Effector memory CD8-positive, alpha-beta T cell (primary cell): ENCODE data around the gene USP24.

ENCODE experiments used
- ATAC-seq: fragments of 150-1000 bp; cut with Tn5 transposase; replicated peaks from 2 replicates; pipeline ENCODE4 v1.10.0; 2021; ENCODE audit warnings: mild to moderate bottlenecking, moderate library complexity
- DNase-seq, 3 experiments: peaks; one replicate each; pipeline ENCODE4 v3.0.0; 2021
- H3K27ac Mint-ChIP-seq, 2 donors: one replicate each; pipeline ENCODE4 v1.8.0; 2022; ENCODE audit warnings: mild to moderate bottlenecking in 2 of 2, mixed read lengths in 2 of 2, moderate library complexity in 2 of 2
- H3K27me3 Mint-ChIP-seq, 2 donors: one replicate each; pipeline ENCODE4 v1.8.0; 2022; ENCODE audit warnings: mixed read lengths in 2 of 2
- H3K36me3 Mint-ChIP-seq: one replicate; pipeline ENCODE4 v1.8.0; 2022; ENCODE audit warnings: mild to moderate bottlenecking, moderate library complexity, mixed read lengths; ENCODE audit not compliant: insufficient read depth
- H3K4me1 Mint-ChIP-seq, 2 donors: one replicate each; pipeline ENCODE4 v1.8.0; 2022; ENCODE audit warnings: low read depth in 2 of 2, mixed read lengths in 2 of 2
- H3K4me3 Mint-ChIP-seq, 2 donors: one replicate each; pipeline ENCODE4 v1.8.0; 2022; ENCODE audit warnings: mild to moderate bottlenecking in 2 of 2, mixed read lengths in 2 of 2, moderate library complexity in 2 of 2
- H3K9me3 Mint-ChIP-seq, 2 donors: one replicate each; pipeline ENCODE4 v1.8.0; 2022; ENCODE audit warnings: mixed read lengths in 2 of 2

The USP24 gene

GRCh38 chr1:55184859-55185258 is 30.3 kb downstream of the USP24 start:
- Mint-ChIP-seq H3K36me3 (peaks cover 4% of the 10 kb centered on the region), H3K4me3 (no peak overlapping the region), H3K27ac (peak overlapping the region in 1 of 2 donors; percentile 13), H3K4me1 (peaks cover 50 to 63% of the 10 kb centered on the region in 2 donors), H3K27me3 (no peaks in the 10 kb centered on the region), H3K9me3 (peaks cover 0 to 4% of the 10 kb centered on the region in 2 donors)
- ATAC-seq (no peak), DNase-seq (no peak)

- no peak for ATAC-seq
- Mint-ChIP-seq H3K4me1 (peaks cover 50 to 59% of the 10 kb centered on the region in 2 donors), H3K36me3 (peaks cover 13% of the 10 kb centered on the region), H3K4me3 (no peak overlapping the region), H3K27me3 (no peaks in the 10 kb centered on the region), H3K9me3 (peaks cover 0 to 4% of the 10 kb centered on the region in 2 donors), H3K27ac (peak overlapping the region in 1 of 2 donors; percentile 75)
- no peak for DNase-seq
Measured at GRCh38 chr1:55181666-55182065, 33.5 kb downstream of the USP24 start.

- Mint-ChIP-seq H3K9me3 (peaks cover 0 to 4% of the 10 kb centered on the region in 2 donors), H3K36me3 (peaks cover 22% of the 10 kb centered on the region), H3K4me3 (no peak overlapping the region), H3K4me1 (peaks cover 41 to 50% of the 10 kb centered on the region in 2 donors), H3K27me3 (no peaks in the 10 kb centered on the region), H3K27ac (peak overlapping the region; percentile 15 to 75)
- DNase-seq = no peak
- ATAC-seq = no peak
Measured at GRCh38 chr1:55180075-55180670, 35.0 kb downstream of the USP24 start.

GRCh38 chr1:55179177-55179835 is 35.9 kb downstream of the USP24 start:
- peaks cover 23% of the 10 kb centered on the region for H3K36me3 Mint-ChIP-seq
- ATAC-seq (no peak), DNase-seq (no peak)
- peak overlapping the region; percentile 15 to 75 for H3K27ac Mint-ChIP-seq
- H3K27me3 Mint-ChIP-seq = no peaks in the 10 kb centered on the region
- peaks cover 0 to 2% of the 10 kb centered on the region in 2 donors for H3K9me3 Mint-ChIP-seq
- no peak overlapping the region for H3K4me3 Mint-ChIP-seq
- H3K4me1 Mint-ChIP-seq = peaks cover 36 to 44% of the 10 kb centered on the region in 2 donors

- no peak for ATAC-seq
- H3K4me3 Mint-ChIP-seq = no peak overlapping the region
Measured at GRCh38 chr1:55172687-55173086, 42.5 kb downstream of the USP24 start.

GRCh38 chr1:55172272-55172671 is 42.9 kb downstream of the USP24 start:
- Mint-ChIP-seq H3K9me3 (no peaks in the 10 kb centered on the region), H3K36me3 (peaks cover 50% of the 10 kb centered on the region), H3K27ac (peak overlapping the region in 1 of 2 donors; percentile 32), H3K4me1 (peaks cover 3 to 31% of the 10 kb centered on the region in 2 donors), H3K27me3 (no peaks in the 10 kb centered on the region), H3K4me3 (no peak overlapping the region)
- ATAC-seq = no peak
- DNase-seq = no peak

More at GRCh38 chr1:55172687-55173086, 42.5 kb downstream of the USP24 start:
- H3K27ac Mint-ChIP-seq = peak overlapping the region in 1 of 2 donors; percentile 32
- DNase-seq = no peak
- H3K36me3 Mint-ChIP-seq = peaks cover 48% of the 10 kb centered on the region
- no peaks in the 10 kb centered on the region for H3K9me3 Mint-ChIP-seq
- no peaks in the 10 kb centered on the region for H3K27me3 Mint-ChIP-seq
- peaks cover 3 to 27% of the 10 kb centered on the region in 2 donors for H3K4me1 Mint-ChIP-seq

- peaks cover 50% of the 10 kb centered on the region for H3K36me3 Mint-ChIP-seq
- no peaks in the 10 kb centered on the region for H3K27me3 Mint-ChIP-seq
- H3K4me3 Mint-ChIP-seq = no peak overlapping the region
Measured at GRCh38 chr1:55171694-55172093, 43.5 kb downstream of the USP24 start.

GRCh38 chr1:55170426-55170825 is 44.7 kb downstream of the USP24 start:
- ATAC-seq (no peak), DNase-seq (no peak)
- no peak overlapping the region for H3K4me3 Mint-ChIP-seq
- no peaks in the 10 kb centered on the region for H3K27me3 Mint-ChIP-seq
- H3K36me3 Mint-ChIP-seq = peaks cover 53% of the 10 kb centered on the region
- peak overlapping the region; percentile 3 to 49 for H3K27ac Mint-ChIP-seq
- peaks cover 3 to 31% of the 10 kb centered on the region in 2 donors for H3K4me1 Mint-ChIP-seq
- H3K9me3 Mint-ChIP-seq = no peaks in the 10 kb centered on the region

More at GRCh38 chr1:55171694-55172093, 43.5 kb downstream of the USP24 start:
- ATAC-seq (no peak), DNase-seq (no peak)
- peak overlapping the region in 1 of 2 donors; percentile 57 for H3K27ac Mint-ChIP-seq
- H3K9me3 Mint-ChIP-seq = no peaks in the 10 kb centered on the region
- H3K4me1 Mint-ChIP-seq = peaks cover 3 to 35% of the 10 kb centered on the region in 2 donors

GRCh38 chr1:55169126-55169525 is 46.0 kb downstream of the USP24 start:
- no peaks in the 10 kb centered on the region for H3K9me3 Mint-ChIP-seq
- peaks cover 54% of the 10 kb centered on the region for H3K36me3 Mint-ChIP-seq
- ATAC-seq = no peak
- no peak for DNase-seq
- peaks cover 3 to 31% of the 10 kb centered on the region in 2 donors for H3K4me1 Mint-ChIP-seq
- H3K27ac Mint-ChIP-seq = peak overlapping the region; percentile 3 to 49
- H3K27me3 Mint-ChIP-seq = no peaks in the 10 kb centered on the region
- H3K4me3 Mint-ChIP-seq = no peak overlapping the region

- H3K36me3 Mint-ChIP-seq = peaks cover 57% of the 10 kb centered on the region
Measured at GRCh38 chr1:55168353-55168752, 46.8 kb downstream of the USP24 start.

GRCh38 chr1:55167224-55167871 is 47.8 kb downstream of the USP24 start:
- DNase-seq = no peak
- Mint-ChIP-seq H3K4me3 (no peak overlapping the region), H3K9me3 (no peaks in the 10 kb centered on the region), H3K36me3 (peaks cover 58% of the 10 kb centered on the region), H3K27ac (peak overlapping the region; percentile 45 to 77), H3K27me3 (no peaks in the 10 kb centered on the region), H3K4me1 (peaks cover 3 to 31% of the 10 kb centered on the region in 2 donors)
- ATAC-seq = no peak

More at GRCh38 chr1:55168353-55168752, 46.8 kb downstream of the USP24 start:
- ATAC-seq (no peak), DNase-seq (no peak)
- Mint-ChIP-seq H3K27ac (peak overlapping the region; percentile 37 to 77), H3K4me3 (no peak overlapping the region), H3K9me3 (no peaks in the 10 kb centered on the region), H3K4me1 (peaks cover 3 to 31% of the 10 kb centered on the region in 2 donors), H3K27me3 (no peaks in the 10 kb centered on the region)

- Mint-ChIP-seq H3K27me3 (no peaks in the 10 kb centered on the region), H3K27ac (peak overlapping the region in 1 of 2 donors; percentile 77), H3K36me3 (peaks cover 58% of the 10 kb centered on the region), H3K4me1 (peaks cover 3 to 24% of the 10 kb centered on the region in 2 donors), H3K9me3 (no peaks in the 10 kb centered on the region), H3K4me3 (no peak overlapping the region)
- ATAC-seq (peak; percentile 35), DNase-seq (no peak)
Measured at GRCh38 chr1:55164906-55165305, 50.3 kb downstream of the USP24 start.

GRCh38 chr1:55159571-55159970 is 55.6 kb downstream of the USP24 start:
- DNase-seq = no peak
- no peaks in the 10 kb centered on the region for H3K27me3 Mint-ChIP-seq
- no peaks in the 10 kb centered on the region for H3K9me3 Mint-ChIP-seq
- peak overlapping the region in 1 of 2 donors; percentile 64 for H3K27ac Mint-ChIP-seq
- no peak for ATAC-seq
- peaks cover 2 to 9% of the 10 kb centered on the region in 2 donors for H3K4me1 Mint-ChIP-seq
- peaks cover 58% of the 10 kb centered on the region for H3K36me3 Mint-ChIP-seq
- H3K4me3 Mint-ChIP-seq = no peak overlapping the region
